NCI-H2171 (cell line): Measurements from ENCODE around the gene NSL1.
A peak's percentile ranks its signal among the peaks of the same experiment; 100 is the strongest.

Experiments used
- DNase-seq: peaks from one replicate; lab custom pipeline; 2025; lab: John Stamatoyannopoulos, UW

The NSL1 gene

GRCh38 chr1:212703991-212704564 is 87.5 kb downstream of the NSL1 start:
- DNase-seq: no peak

GRCh38 chr1:212702672-212703071 is 88.9 kb downstream of the NSL1 start:
- no peak for DNase-seq

GRCh38 chr1:212701910-212702309 is 89.7 kb downstream of the NSL1 start:
- no peak for DNase-seq

- DNase-seq: no peak
These were observed 90.4 kb downstream of the NSL1 start for GRCh38 chr1:212700892-212701819.

GRCh38 chr1:212700223-212700891 is 91.2 kb downstream of the NSL1 start:
- peak; percentile 37 for DNase-seq

- DNase-seq: peak; percentile 50
These were observed 91.9 kb downstream of the NSL1 start, which contains the start of gene BATF3 for GRCh38 chr1:212699625-212700222. BATF3 (minus strand) TSS chr1:212699840; CDS start chr1:212699762, 78 bp downstream.

- DNase-seq: peak; percentile 67
These were observed 92.4 kb downstream of the NSL1 start for GRCh38 chr1:212699104-212699624.

- DNase-seq: no peak
These were observed 93.0 kb downstream of the NSL1 start for GRCh38 chr1:212698467-212699103.

- DNase-seq: no peak
These were observed 94.8 kb downstream of the NSL1 start for GRCh38 chr1:212696721-212697331.

- DNase-seq: no peak
These were observed 98.6 kb downstream of the NSL1 start for GRCh38 chr1:212692774-212693644.

GRCh38 chr1:212691561-212692071 is 100.0 kb downstream of the NSL1 start:
- no peak for DNase-seq

GRCh38 chr1:212690816-212691403 is 100.7 kb downstream of the NSL1 start:
- no peak for DNase-seq

- DNase-seq: no peak
These were observed 101.6 kb downstream of the NSL1 start for GRCh38 chr1:212689758-212690529.

- no peak for DNase-seq
These were observed 102.3 kb downstream of the NSL1 start for GRCh38 chr1:212689196-212689725.

- no peak for DNase-seq
These were observed 103.1 kb downstream of the NSL1 start for GRCh38 chr1:212688341-212689047.

GRCh38 chr1:212687811-212688210 is 103.8 kb downstream of the NSL1 start:
- no peak for DNase-seq

GRCh38 chr1:212686591-212686990 is 105.0 kb downstream of the NSL1 start:
- no peak for DNase-seq

- no peak for DNase-seq
These were observed 105.5 kb downstream of the NSL1 start for GRCh38 chr1:212686069-212686468.
